IMR-90 (cell line): ENCODE data around the gene COL6A5. TPM values are rescaled to one million over a fixed set of nuclear protein-coding genes. Genes with fewer than 3 reads are reported as not detected.

ENCODE experiments used
- ATAC-seq: fragments of 200-7000 bp; cut with Tn5 transposase; 2 replicates; pipeline ENCODE4 v1.9.1; 2020; ENCODE audit warnings: low read depth, mild to moderate bottlenecking, moderate library complexity
- BruUV-seq: library from RNA; stranded (reverse); fragments of 400-500 nt; replicated peaks from 2 replicates; lab custom pipeline; 2021; lab: Mats Ljungman, UMichigan
- CTCF ChIA-PET: fragments of 300-600 bp; formaldehyde crosslinking; extraction: SDS; loops from one replicate; lab custom pipeline; 2021; ENCODE audit warnings: antibody characterized with exemption; lab: Yijun Ruan, JAX
- POLR2A ChIA-PET: fragments of 300-600 bp; sonication (Branson Sonifier 250); formaldehyde crosslinking; loops from one replicate; lab custom pipeline; 2022; ENCODE audit warnings: antibody characterized with exemption; ENCODE audit not compliant: unreplicated experiment; lab: Charles Lee
- DNase-seq: peaks from one replicate; pipeline ENCODE4 v3.0.0; 2013
- H2AFZ ChIP-seq: replicated peaks from 2 replicates; pipeline ENCODE3; 2013; ENCODE audit warnings: low read length, mild to moderate bottlenecking; ENCODE audit not compliant: poor library complexity
- H2AK5ac ChIP-seq: 2 replicates; pipeline ENCODE4 v1.6.1; 2013; ENCODE audit warnings: low read depth, low read length, inconsistent platforms
- H2AK9ac ChIP-seq: replicated peaks from 2 replicates; pipeline ENCODE3; 2013; ENCODE audit warnings: mild to moderate bottlenecking, low read depth, low read length, moderate library complexity; ENCODE audit not compliant: poor library complexity
- H2BK120ac ChIP-seq: 2 replicates; pipeline ENCODE4 v1.6.1; 2013; ENCODE audit warnings: low read depth, low read length, inconsistent platforms
- H2BK15ac ChIP-seq: 3 replicates; pipeline ENCODE4 v1.6.1; 2013; ENCODE audit warnings: low read depth, low read length, inconsistent platforms
- H2BK20ac ChIP-seq: 2 replicates; pipeline ENCODE4 v1.6.1; 2013; ENCODE audit warnings: low read depth, mild to moderate bottlenecking, inconsistent platforms, low read length, moderate library complexity
- H2BK5ac ChIP-seq: 2 replicates; pipeline ENCODE4 v1.6.1; 2013; ENCODE audit warnings: mild to moderate bottlenecking, low read depth, low read length, inconsistent platforms; ENCODE audit not compliant: poor library complexity, severe bottlenecking
- H3K14ac ChIP-seq: replicated peaks from 2 replicates; pipeline ENCODE4 v1.6.1; 2013; ENCODE audit warnings: low read depth, low read length, inconsistent platforms
- H3K18ac ChIP-seq: 2 replicates; pipeline ENCODE4 v1.6.1; 2013; ENCODE audit warnings: low read depth, low read length, control low read depth
- H3K23ac ChIP-seq: 2 replicates; pipeline ENCODE4 v1.6.1; 2013; ENCODE audit warnings: low read depth, low read length, inconsistent platforms
- H3K27ac ChIP-seq: 2 replicates; pipeline ENCODE4 v1.5.1; 2013; ENCODE audit warnings: mild to moderate bottlenecking, control low read depth, low read length; ENCODE audit not compliant: insufficient read depth
- H3K27me3 ChIP-seq: 2 replicates; pipeline ENCODE4 v1.6.1; 2013; ENCODE audit warnings: low read length; ENCODE audit not compliant: control insufficient read depth, insufficient read depth
- H3K36me3 ChIP-seq: 2 replicates; pipeline ENCODE4 v1.6.1; 2013; ENCODE audit warnings: low read length, mixed read lengths; ENCODE audit not compliant: control insufficient read depth, insufficient read depth
- H3K4ac ChIP-seq: 2 replicates; pipeline ENCODE4 v1.6.1; 2013; ENCODE audit warnings: low read depth, low read length, inconsistent platforms
- H3K4me1 ChIP-seq: 2 replicates; pipeline ENCODE4 v1.6.1; 2013; ENCODE audit warnings: low read length, mixed read lengths; ENCODE audit not compliant: control insufficient read depth, insufficient read depth
- H3K4me2 ChIP-seq: 2 replicates; pipeline ENCODE4 v1.6.1; 2013; ENCODE audit warnings: low read depth, mild to moderate bottlenecking, control low read depth, low read length, moderate library complexity
- H3K4me3 ChIP-seq: 2 replicates; pipeline ENCODE4 v1.5.1; 2013; ENCODE audit warnings: low read depth, mild to moderate bottlenecking, control low read depth, low read length, moderate library complexity; ENCODE audit not compliant: insufficient read depth
- H3K56ac ChIP-seq: 2 replicates; pipeline ENCODE4 v1.6.1; 2013; ENCODE audit warnings: low read length, inconsistent platforms; ENCODE audit not compliant: insufficient read depth; ENCODE audit errors: extremely low read depth
- H3K79me1 ChIP-seq, 2 experiments: 2 replicates each; pipeline ENCODE4 v1.6.1; 2013; ENCODE audit warnings: low read length in 2 of 2, inconsistent platforms in 1 of 2, low read depth in 1 of 2
- H3K9ac ChIP-seq: 2 replicates; pipeline ENCODE4 v1.6.1; 2013; ENCODE audit warnings: low read depth, low read length, control low read depth
- H3K9me1 ChIP-seq: 2 replicates; pipeline ENCODE4 v1.6.1; 2013; ENCODE audit warnings: low read length, inconsistent platforms; ENCODE audit not compliant: insufficient read depth
- H3K9me3 ChIP-seq: 2 replicates; pipeline ENCODE4 v1.6.1; 2013; ENCODE audit warnings: low read length; ENCODE audit not compliant: control insufficient read depth, insufficient read depth
- H4K20me1 ChIP-seq: 2 replicates; pipeline ENCODE4 v1.6.1; 2013; ENCODE audit warnings: low read length, inconsistent platforms; ENCODE audit not compliant: insufficient read depth
- H4K5ac ChIP-seq: 2 replicates; pipeline ENCODE4 v1.6.1; 2013; ENCODE audit warnings: mild to moderate bottlenecking, low read depth, low read length, control low read depth
- H4K8ac ChIP-seq, 2 experiments: 2 replicates each; pipeline ENCODE4 v1.6.1; 2013; ENCODE audit warnings: low read depth in 2 of 2, low read length in 2 of 2, control low read depth in 1 of 2, inconsistent platforms in 1 of 2
- H4K91ac ChIP-seq: 2 replicates; pipeline ENCODE4 v1.6.1; 2013; ENCODE audit warnings: low read depth, low read length, inconsistent platforms; ENCODE audit not compliant: insufficient read depth
- BHLHE40 ChIP-seq: fragments of 150-350 bp; IDR thresholded peaks from 2 replicates; pipeline ENCODE4 v1.6.1; 2016; ENCODE audit warnings: mild to moderate bottlenecking, low read depth, low read length
- CEBPB ChIP-seq: IDR thresholded peaks from 2 replicates; pipeline ENCODE4 v1.6.1; 2012; ENCODE audit warnings: low read depth, low read length, improper control_type of control experiment
- CHD1 ChIP-seq: IDR thresholded peaks from 2 replicates; pipeline ENCODE4 v1.6.1; 2012; ENCODE audit warnings: low read depth, low read length, improper control_type of control experiment
- ELK1 ChIP-seq: fragments of 150-350 bp; IDR thresholded peaks from 2 replicates; pipeline ENCODE4 v1.6.1; 2016; ENCODE audit warnings: low read depth, mild to moderate bottlenecking, low read length, moderate library complexity, borderline replicate concordance
- FOS ChIP-seq: fragments of 150-350 bp; IDR thresholded peaks from 2 replicates; pipeline ENCODE4 v1.6.1; 2016; ENCODE audit warnings: low read depth, low read length
- MAZ ChIP-seq: IDR thresholded peaks from 2 replicates; pipeline ENCODE4 v1.6.1; 2012; ENCODE audit warnings: low read depth, mild to moderate bottlenecking, low read length, improper control_type of control experiment, moderate library complexity, borderline replicate concordance
- MXI1 ChIP-seq: IDR thresholded peaks from 2 replicates; pipeline ENCODE4 v1.6.1; 2012; ENCODE audit warnings: low read depth, mild to moderate bottlenecking, low read length, moderate library complexity, borderline replicate concordance
- NFE2L2 ChIP-seq: fragments of 150-350 bp; IDR thresholded peaks from 2 replicates; pipeline ENCODE4 v1.6.1; 2016; ENCODE audit warnings: low read depth, mild to moderate bottlenecking, low read length
- POLR2A ChIP-seq: IDR thresholded peaks from 2 replicates; pipeline ENCODE4 v1.6.1; 2012; ENCODE audit warnings: mild to moderate bottlenecking, low read depth, low read length
- RAD21 ChIP-seq: IDR thresholded peaks from 2 replicates; pipeline ENCODE4 v1.6.1; 2012; ENCODE audit warnings: low read length, improper control_type of control experiment
- RCOR1 ChIP-seq: IDR thresholded peaks from 2 replicates; pipeline ENCODE4 v1.6.1; 2012; ENCODE audit warnings: mild to moderate bottlenecking, low read length, improper control_type of control experiment; ENCODE audit not compliant: insufficient replicate concordance
- RFX5 ChIP-seq: IDR thresholded peaks from 2 replicates; pipeline ENCODE4 v1.8.0; 2012; ENCODE audit warnings: low read depth, mild to moderate bottlenecking, low read length, moderate library complexity
- SMC3 ChIP-seq: fragments of 150-350 bp; IDR thresholded peaks from 2 replicates; pipeline ENCODE4 v1.6.1; 2016; ENCODE audit warnings: low read depth, mild to moderate bottlenecking, antibody characterized with exemption, low read length, moderate library complexity
- WGBS, 2 experiments: methylation state at CpG; one replicate each; pipeline versions ENCODE4 v1.1.5 to v1.1.7; 2013; ENCODE audit warnings: missing lambda C conversion rate in 2 of 2; ENCODE audit not compliant: insufficient read length in 1 of 2; ENCODE audit errors: extremely low coverage in 2 of 2; 5-methylcytosine and 5-hydroxymethylcytosine counted together
- dilution Hi-C: fragments of 300-500 bp; cut with HindIII; formaldehyde crosslinking; loops from one replicate; pipeline ENCODE4 v1.14.3; 2018; ENCODE audit warnings: low sequenced_read_pairs; ENCODE audit not compliant: unreplicated experiment
- in situ Hi-C: fragments of 300-500 bp; cut with MboI; formaldehyde crosslinking; loops from 3 replicates; pipeline ENCODE4 v1.14.3; 2019; ENCODE audit warnings: low sequenced_read_pairs, inconsistent platforms, mixed read lengths
- intact Hi-C: fragments of 100-400 bp; cut with micrococcal nuclease; formaldehyde crosslinking; loops from 2 replicates; pipeline ENCODE4 v1.10.0; 2022
- polyA plus RNA-seq, 3 experiments: library from polyadenylated mRNA; depleted of rRNA; stranded (reverse); fragments of >200 nt; gene quantifications; 2 replicates each; pipeline ENCODE4 v1.2.3, GENCODE V29; 2012; ENCODE audit warnings: low replicate concordance in 1 of 3
- total RNA-seq: library from RNA; depleted of rRNA; stranded (reverse); fragments of >200 nt; gene quantifications from 2 replicates; pipeline ENCODE4 v1.2.3, GENCODE V29; 2012
- TF ChIP-seq, protein P1 (sequence below): conservative IDR thresholded peaks from 2 replicates; pipeline ENCODE4 v1.5.1; 2012; ENCODE audit warnings: mild to moderate bottlenecking, low read depth, low read length, improper control_type of control experiment

Gene COL6A5
- total and polyA plus RNA-seq, 2 of the 4 experiments (the other 2 are of a cell fraction), result not detected

GRCh38 chr3:130300888-130301287, 44.6 kb upstream of the COL6A5 start:
- intact Hi-C loops, result no loop called here
- H3K36me3 ChIP-seq, result no peaks in the 10 kb centered on the region
- no peaks in the 10 kb centered on the region for H3K27me3 ChIP-seq
- no peak overlapping the region for H2AFZ ChIP-seq
- no peaks in the 10 kb centered on the region for H3K9me1 ChIP-seq
- H2AK5ac ChIP-seq, result no peak overlapping the region
- H3K56ac ChIP-seq, result no peak overlapping the region
- no peak overlapping the region for H3K14ac ChIP-seq
- no peak overlapping the region for H4K5ac ChIP-seq
- no peak overlapping the region for H2BK120ac ChIP-seq
- no peaks in the 10 kb centered on the region for H3K4me1 ChIP-seq
- no peak overlapping the region for H3K4me3 ChIP-seq
- TF ChIP-seq, protein P1, sequence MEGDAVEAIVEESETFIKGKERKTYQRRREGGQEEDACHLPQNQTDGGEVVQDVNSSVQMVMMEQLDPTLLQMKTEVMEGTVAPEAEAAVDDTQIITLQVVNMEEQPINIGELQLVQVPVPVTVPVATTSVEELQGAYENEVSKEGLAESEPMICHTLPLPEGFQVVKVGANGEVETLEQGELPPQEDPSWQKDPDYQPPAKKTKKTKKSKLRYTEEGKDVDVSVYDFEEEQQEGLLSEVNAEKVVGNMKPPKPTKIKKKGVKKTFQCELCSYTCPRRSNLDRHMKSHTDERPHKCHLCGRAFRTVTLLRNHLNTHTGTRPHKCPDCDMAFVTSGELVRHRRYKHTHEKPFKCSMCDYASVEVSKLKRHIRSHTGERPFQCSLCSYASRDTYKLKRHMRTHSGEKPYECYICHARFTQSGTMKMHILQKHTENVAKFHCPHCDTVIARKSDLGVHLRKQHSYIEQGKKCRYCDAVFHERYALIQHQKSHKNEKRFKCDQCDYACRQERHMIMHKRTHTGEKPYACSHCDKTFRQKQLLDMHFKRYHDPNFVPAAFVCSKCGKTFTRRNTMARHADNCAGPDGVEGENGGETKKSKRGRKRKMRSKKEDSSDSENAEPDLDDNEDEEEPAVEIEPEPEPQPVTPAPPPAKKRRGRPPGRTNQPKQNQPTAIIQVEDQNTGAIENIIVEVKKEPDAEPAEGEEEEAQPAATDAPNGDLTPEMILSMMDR, result no peak
- no peak for TF ChIP-seq RFX5
- no peak for TF ChIP-seq FOS
- TF ChIP-seq CHD1, result no peak
- TF ChIP-seq BHLHE40, result no peak
- no peak for TF ChIP-seq RCOR1
- no peak for TF ChIP-seq MXI1
- no peak for TF ChIP-seq RAD21
- TF ChIP-seq ELK1, result no peak
- no peak for TF ChIP-seq POLR2A
- TF ChIP-seq MAZ, result no peak
- TF ChIP-seq SMC3, result no peak
- no peak for TF ChIP-seq NFE2L2
- no peak for TF ChIP-seq CEBPB
- no peak overlapping the region for H4K91ac ChIP-seq
- H3K27ac ChIP-seq, result no peak overlapping the region
- POLR2A ChIA-PET, result no interaction called here
- no peaks in the 10 kb centered on the region for H4K20me1 ChIP-seq
- no peak overlapping the region for H2AK9ac ChIP-seq
- BruUV-seq, result no TSS peak
- no peak overlapping the region for H3K18ac ChIP-seq
- no peak overlapping the region for H3K9ac ChIP-seq
- no peak overlapping the region for H3K23ac ChIP-seq
- ATAC-seq, result no peak
- H3K9me3 ChIP-seq, result no peaks in the 10 kb centered on the region
- dilution Hi-C loops, result no loop called here
- in situ Hi-C loops, result no loop called here
- CTCF ChIA-PET, result no interaction called here
- H3K4me2 ChIP-seq, result no peak overlapping the region
- no peak overlapping the region for H2BK20ac ChIP-seq
- WGBS, 2 experiments, result 73% methylated on average over 5 of the region's 11 CpGs; no CpG with 5 or more reads in 1 of the 2 experiments
- H3K79me1 ChIP-seq, result no peaks in the 10 kb centered on the region
- H2BK15ac ChIP-seq, result no peak overlapping the region
- H3K4ac ChIP-seq, result no peak overlapping the region
- H4K8ac ChIP-seq, result no peak overlapping the region
- no peak overlapping the region for H2BK5ac ChIP-seq
- DNase-seq, result no peak
